ENCODE measurements around the gene FRMD1.
A peak's percentile ranks its signal among the peaks of the same experiment; 100 is the strongest.

The FRMD1 gene

DNA sequence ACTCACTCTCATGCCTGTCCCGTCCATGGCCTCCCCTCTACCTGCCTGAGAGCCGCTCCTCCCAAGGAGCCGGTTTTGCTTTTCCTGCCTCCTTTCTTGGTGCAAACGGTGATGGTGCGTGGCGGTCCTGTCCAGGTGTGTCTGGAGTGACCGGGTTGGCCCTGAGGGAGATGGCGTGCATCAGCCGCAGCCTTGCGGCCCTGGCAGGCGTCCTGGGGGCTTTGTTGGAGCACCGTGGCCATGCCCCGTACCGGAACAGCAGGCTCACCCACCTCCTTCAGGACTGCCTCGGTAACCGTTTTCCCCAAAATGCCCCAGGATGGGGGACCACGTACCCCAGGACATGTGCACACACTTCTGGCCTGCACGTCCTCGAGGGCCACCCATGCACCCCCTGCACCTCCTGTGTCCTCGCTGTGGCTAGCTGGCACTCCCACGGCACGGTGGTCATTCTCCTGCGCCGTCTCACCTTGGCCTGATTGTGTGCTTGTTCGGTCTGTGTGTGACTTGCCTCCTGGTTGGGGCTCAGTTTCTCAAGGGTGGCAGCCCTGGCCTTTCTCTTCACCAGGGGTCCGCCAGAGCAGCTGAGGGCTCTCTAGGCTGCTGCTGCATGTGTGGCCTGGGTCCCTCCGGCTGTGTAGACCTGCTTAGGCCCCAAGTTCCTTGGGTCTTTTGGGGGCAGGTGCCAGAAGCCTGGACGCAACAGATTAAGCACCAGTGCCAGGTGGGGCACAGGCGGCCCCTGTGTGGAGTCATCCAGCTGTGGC is 36.4 kb downstream of the FRMD1 start:
- no peak for DNase-seq (ENCODE audit: low spot score)

DNA sequence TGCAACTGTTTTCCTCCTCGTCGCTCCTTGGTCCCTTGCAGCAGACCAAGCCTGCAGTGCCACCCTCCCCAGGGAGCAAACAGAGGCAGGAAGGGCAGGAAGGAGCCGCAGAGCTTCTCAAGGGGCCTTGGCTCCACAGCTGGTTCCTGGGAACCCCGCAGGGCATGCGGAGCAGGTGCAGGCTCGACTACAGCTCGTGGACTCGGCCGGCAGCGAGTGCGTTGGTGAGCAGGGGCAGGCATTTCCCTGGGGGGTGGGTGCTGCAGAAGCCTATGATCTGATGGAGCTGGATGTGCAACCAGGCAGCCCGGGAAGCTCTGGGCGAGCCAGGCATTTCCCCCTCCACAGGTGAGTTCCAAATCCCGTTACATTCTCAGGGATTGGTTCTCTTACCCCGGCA is 37.1 kb downstream of the FRMD1 start:
- no peak for DNase-seq (ENCODE audit: low spot score)

DNA sequence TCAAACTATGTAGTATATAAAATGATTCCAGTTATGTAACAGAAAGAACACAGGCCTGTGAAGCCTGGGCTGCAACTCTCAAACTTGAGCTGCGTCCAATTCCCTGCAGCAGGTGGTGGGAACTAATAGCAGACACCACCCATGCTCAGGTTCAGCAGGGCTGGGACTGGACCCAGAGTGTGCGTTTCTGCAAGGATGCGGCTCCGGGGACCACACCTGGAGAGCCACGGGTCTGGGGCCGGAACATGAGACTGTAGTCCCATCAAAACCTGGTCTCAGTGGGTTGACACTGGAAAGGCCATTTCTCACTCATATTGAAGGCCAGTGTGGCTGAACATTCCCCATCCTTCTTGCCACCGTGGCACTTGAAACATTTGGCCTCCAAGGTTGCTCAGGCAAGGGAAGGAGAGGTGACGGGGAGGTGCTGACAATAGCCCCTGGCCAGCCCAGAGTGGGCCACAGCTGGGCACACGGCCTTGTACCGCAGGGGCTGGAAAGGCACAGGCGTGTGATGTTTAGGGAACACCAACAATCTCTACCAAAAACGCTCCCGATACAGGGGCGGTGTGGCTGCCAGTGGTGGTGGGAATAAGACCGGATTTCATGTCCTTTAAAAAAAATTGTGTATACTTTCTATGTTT is 38.0 kb downstream of the FRMD1 start:
- no peak for DNase-seq (ENCODE audit: low spot score)

DNA sequence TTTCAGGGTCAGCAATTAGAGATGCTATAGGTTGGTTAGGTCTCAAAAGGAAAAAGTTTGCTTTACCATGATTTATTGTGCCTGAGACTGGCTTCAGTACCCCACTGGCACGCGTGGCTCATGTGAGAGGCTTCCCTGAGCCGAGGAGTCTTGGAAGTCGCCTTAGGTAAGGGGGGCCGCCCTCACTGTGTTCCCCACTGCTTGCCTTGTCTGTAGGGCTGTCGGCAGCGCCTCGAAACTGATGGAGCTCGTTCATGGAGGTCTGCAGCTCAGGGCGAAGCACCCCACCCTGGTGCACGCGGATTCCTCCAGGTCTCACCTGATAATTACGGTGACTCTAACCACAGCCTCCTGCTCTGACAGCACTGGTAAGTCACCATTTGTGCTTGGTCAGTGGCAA is 39.2 kb downstream of the FRMD1 start:
- DNase-seq (ENCODE audit: low spot score), result no peak

DNA sequence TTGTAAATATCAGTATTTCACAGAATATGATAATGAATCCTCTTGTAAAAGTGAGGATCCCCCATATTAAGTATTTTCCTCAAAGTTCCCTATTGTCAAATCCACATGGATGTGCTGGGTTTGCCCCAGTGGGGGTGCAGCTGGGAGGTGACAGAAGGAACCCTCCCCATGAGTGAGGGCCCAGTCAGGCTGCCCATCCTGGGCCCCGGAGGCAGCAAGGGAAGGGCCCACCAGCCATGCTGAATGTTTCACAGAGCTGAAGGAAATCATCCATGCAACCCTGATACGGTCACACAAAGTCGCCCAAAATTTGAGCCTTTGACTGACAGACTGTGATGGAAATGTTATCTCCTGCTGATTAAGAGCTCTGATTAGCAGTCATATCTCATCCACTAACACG is 39.7 kb downstream of the FRMD1 start:
- no peak for DNase-seq (ENCODE audit: low spot score)

DNA sequence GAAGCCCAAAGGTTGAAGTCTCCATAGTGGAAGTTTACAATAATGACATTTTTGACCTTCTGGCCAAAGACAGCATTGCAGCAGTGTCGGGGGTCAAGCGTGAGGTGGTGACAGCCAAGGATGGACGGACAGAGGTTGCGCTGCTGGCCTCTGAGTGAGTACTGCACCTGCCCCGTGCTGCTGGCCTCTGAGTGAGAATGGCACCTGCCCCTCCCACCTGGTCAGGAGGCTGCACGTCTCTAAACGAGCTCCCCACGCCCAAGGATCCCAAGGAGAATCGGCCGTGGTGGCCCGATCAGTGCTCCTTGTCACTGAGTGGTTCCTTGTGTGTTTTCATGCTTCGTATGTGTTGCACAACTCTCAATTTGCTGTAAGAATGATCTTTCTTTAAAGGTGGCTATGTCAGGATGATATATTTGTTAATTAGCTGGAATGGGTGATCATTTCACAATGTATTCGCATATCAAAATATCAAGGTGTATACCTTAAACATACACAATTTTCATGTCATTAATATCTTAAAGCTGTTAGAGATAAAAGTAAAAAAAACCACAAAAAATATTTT is 40.4 kb downstream of the FRMD1 start:
- DNase-seq (ENCODE audit: low spot score), result no peak

DNA sequence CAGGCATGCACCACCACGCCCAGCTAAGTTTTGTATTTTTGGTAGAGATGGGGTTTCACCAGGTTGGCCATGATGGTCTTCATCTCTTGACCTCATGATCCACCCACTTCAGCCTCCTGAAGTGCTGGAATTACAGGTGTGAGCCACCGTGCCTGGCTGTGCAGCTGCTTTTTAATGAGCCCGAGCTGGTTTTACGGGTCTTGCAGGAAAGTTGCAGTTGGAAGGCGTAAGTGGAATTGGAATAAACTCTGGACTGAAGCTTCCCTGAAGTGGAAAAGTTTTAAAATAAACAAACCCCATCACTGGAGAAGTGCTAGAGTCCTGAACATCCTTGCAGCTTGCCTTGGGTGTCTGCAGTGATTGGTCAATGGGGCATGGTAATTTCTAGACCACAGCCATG is 41.2 kb downstream of the FRMD1 start:
- DNase-seq (ENCODE audit: low spot score), result no peak

DNA sequence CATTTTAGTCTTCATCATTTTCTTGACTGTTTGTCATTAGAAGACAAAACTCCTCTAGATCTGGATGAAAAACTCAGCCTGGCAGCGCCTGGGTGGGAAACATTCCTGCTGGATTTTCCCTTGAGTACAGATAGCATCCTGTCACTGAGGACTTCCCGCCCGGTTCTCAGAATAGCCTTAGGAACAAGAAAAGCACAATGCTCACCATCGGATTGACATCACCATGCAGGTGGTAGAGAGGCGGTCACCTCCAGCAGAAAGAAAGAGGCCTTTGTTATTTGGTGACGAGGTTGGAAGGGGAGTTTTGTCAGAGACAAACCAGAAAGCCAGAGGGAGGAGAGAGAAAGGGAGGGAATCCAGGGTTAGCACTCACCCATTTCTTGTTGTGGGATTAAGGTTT is 41.8 kb downstream of the FRMD1 start:
- DNase-seq (ENCODE audit: low spot score), result no peak

DNA sequence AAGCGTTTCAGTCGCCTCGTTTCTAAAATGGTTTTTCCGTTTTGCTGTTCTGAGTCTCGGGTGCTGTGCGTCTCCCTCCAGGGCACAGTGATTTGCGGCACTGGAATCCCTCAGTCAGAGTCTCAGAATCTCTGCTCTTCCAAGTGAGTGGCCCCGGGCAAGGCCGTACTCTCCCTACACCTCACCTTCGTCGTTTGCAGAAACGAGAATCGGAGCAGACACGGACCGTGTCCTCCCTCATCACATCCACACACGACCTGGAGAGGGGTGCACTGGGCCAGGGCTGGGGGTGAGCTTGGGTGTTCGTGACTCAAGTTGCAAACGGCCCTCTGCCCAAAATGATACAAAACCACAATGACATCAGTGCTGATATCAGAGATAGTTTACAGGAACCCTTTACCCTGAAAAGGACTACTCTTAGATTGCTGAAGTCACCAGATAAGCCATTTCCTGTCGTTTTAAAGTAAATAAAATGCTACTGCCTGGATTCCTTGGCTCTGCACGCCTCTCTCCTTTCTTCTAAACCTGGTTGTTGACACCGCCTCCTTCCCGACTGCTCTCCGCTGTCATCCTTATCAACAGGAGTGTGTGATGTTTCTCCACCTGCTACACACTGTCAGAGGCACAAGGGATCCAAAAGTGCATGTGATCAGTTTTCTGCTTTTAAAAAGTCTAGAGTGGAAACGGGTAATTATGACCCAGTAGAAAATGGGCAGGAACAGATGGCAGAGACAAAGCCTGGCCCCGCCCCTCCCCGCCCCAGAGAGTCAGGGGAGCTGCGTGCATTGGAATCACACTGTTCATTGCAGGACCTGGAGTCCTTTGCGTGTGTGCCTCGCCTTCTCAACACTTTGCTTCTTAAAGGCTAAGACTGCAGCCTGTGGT is 43.1 kb downstream of the FRMD1 start:
- DNase-seq (ENCODE audit: low spot score), result peak; percentile 37

DNA sequence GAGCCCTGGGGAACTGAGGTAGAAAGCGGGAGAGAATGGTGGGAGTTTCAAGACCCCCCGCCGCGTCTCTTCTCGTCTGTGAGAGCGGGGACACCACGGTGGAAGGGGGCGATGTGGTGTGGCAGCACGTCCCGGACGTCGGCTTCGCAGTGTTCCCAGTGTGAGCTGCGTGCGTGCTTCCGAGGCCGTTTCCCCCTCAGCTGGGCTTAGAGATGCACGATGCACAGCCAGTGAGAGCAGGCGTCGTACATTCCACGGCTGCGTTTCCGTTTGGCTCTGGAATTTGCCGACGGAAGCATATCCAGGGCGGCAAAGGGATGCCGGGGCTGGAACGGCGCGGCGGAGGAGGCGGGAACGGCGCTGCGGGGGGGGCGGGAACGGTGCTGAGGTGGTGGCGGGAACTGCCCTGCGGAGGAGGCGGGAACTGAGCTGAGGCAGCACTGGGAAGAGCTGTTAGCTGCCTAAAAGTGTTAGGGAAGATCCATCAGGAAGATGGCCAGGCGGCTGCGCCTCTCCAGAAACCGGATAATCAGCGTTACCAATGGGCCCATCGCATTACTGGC is 43.8 kb downstream of the FRMD1 start:
- peak; percentile 82 for DNase-seq (ENCODE audit: low spot score)

DNA sequence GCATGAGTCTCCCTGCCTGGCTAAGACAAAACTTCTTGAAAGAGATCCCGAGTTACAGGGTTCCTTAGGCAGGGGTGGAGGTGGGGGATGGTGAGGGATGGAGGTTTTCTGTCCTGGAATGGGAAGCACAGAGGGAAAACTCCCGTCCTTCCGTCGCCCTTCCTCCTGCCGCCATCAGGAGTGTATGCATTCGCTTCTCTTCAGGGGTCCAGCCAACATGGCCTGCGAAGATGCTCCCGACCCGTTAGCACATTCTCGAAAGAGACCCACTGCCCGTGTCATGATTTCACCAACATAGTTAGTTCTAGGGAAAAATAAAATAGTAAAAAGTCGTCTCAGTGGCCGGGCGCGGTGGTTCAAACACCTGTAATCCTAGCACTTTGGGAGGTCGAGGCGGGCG is 44.5 kb downstream of the FRMD1 start:
- no peak for DNase-seq (ENCODE audit: low spot score)

DNA sequence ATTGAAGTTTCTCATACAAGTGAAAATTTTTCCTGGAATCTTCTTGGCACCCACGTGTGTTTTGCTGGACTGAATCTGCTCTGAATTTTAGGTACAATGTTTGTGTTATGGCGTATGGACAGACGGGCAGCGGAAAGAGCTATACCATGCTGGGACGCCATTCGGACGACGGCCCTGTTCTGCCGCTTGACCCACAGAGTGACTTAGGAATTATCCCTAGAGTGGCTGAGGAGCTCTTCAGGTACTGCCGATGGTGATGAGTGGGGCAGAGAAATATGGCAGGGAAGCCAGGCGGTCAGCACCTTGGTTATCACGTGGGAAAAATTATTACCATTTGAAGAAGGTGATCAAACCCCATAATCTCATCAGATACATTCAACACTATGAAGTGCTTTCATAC is 45.2 kb downstream of the FRMD1 start:
- no peak for DNase-seq (ENCODE audit: low spot score)

DNA sequence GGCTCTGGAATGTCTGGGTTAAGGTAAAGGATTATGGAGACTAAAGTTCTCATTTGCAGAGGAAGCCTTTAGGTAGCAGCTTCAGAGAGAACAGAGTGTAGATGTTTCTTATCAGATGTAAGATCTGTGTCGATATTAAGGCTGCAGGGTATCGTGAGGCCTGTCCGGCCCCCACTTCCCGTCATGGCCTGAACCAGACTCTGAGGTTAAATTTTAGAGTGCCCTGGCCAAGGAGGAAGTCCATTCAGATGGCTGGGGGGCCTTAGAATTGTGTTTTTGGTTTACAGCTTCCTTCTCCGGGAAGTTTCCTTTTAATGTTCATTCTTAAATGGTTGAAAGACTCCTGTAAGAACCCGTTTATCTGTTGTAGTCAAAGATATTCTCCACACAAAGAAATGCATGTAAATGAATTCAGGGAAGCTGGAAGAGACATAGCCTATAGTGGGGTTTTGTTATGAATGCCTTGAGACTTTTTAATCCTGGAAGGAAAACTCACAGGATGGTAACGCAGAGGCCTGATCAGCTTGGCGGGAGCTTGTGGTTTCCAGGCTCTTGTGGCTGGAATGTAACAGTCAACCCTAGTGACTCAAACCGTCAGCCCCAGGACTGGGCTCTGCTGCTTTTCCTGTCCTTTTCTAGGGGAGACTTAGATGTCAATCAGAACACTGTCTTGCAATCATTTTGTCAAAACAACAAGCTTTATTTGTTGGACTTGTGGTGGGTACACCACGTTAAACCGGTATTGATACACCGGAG is 46.8 kb downstream of the FRMD1 start:
- DNase-seq (ENCODE audit: low spot score), result no peak

DNA sequence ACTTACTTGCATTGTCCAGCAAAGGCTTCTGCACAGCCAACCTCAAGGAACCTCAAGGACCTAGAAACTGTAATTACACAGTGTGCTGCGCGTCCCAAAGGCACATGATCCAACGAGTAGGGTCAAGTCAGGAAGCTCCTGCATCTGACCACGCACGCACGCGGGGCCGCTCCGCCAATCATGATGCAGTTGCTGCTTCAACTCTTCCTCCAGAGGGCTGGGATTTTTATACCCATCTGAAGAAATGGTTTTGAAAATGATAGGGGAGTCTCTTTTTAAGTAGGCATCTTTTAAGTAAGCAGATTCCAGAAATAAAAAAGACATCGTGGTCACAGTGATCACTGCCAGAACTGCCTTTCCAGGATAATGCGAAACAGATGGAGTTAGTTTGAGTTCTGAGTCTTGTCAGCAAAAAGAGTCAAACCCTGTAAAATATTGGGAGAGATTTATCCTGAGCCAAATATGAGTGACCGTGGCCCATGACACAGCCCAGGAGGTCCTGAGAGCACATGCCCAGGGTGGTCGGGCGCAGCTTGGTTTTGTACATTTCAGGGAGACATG is 47.5 kb downstream of the FRMD1 start:
- no peak for DNase-seq (ENCODE audit: low spot score)

DNA sequence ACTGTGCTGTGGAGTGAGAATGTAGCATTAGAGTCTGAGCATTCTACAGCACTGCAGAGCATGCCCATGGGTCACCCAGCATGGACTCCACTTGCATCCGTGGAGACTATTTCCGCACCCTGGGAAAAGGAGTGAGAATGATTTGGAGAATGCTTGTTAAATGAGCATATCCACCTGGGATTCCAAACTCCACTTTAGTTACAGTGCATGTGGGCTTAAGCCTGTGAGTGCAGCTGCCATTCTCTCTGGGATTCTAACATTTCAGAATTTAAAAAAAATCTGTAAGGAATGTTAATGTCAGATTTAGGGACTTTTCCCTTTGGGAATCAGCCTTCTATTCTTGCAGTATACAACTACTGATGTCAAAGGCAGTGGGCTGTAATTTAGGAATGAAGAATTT is 48.1 kb downstream of the FRMD1 start:
- DNase-seq (ENCODE audit: low spot score), result no peak

DNA sequence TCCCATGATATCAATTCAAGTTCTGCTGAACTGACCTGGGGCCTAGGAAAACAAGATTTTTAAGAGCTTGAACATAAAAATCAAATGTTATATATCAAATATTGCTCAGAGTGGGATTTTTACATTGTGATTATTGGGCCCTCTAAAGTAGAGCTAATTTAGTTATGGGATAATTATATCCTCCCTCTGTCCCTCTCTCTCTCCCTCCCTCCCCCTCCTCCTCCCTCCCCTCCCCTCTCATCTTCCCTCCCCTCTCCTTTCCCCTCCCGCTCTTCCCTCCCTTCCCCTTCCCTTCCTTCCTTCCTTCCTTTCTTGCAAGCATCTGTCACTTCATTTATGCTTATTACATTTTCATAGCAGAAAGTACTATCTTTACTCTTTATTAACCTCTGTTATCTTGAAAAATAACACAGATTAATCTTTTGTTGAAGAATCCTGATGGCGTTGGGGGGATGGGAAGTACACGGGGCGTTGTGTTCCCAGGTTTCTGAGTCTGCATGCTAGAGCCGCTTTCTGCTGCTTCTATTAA is 48.7 kb downstream of the FRMD1 start:
- no peak for DNase-seq (ENCODE audit: low spot score)

DNA sequence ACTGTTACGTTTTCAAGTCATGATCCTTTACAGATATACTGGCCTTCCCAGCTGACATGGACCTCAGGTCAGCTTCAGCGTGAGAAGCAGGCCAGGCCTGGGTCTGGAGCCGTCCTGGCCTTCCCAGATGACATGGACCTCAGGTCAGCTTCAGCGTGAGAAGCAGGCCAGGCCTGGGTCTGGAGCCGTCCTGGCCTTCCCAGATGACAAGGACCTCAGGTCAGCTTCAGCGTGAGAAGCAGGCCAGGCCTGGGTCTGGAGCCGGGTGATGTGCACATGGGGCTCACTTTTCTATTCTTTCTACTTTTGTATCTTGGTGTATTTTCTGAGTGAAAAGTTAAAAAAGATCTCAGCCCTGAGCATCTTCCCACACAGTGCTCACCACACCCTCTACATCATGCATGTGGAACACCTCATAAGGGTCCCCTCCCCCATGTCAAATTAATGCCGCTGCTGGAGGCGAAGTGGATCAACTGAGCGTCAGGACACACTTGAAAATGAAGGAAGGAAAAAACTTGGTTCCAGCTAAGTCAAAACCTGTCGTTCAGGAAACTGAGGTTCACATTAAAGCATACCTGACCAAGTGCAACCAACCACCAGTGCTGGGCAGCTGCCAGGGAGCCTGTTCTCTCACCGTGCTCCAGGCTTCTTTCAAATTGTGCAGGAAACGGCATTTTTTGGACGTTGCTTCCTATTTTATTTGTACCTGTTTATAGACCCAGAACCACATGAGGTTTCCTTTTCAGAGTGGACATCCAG is 49.4 kb downstream of the FRMD1 start:
- no peak for DNase-seq (ENCODE audit: low spot score)

DNA sequence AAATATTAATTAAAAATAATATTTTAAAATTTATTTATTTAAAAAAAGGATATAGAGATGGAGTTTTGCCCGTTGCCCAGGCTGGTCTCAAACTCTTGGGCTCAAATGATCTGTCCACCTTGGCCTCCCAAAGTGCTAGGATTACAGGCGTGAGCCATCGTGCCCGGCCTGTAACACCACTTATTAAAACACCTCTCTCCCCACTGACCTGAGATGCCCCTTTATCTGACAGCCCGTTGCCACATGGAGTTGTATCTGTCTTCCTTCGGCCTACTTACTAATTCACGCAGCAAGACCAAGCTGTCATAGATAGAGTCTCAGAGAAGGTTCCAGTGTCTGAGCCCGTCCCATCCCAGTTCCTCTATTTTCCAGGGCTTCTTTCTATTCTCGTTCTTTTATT is 50.8 kb downstream of the FRMD1 start:
- no peak for DNase-seq (ENCODE audit: low spot score)

DNA sequence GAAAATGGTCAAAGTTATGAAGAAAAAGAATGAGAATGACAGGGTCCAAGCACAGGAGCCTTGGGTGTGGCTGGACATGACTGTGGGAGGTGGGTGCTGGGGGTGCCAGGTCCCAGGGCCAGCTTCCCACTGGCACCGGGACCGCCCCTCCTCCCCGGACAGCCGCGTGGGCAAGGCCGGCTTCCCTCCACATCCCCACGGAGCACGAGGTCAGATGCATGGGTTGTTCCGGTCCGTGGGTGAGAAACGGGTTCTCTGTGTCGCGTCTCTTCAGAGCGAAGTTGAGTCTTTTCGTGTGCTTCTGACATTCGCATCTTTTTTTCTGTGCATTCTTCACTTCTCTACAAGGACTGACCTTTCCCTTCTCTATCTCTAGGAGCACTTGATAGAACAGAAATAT is 51.5 kb downstream of the FRMD1 start:
- no peak for DNase-seq (ENCODE audit: low spot score)

DNA sequence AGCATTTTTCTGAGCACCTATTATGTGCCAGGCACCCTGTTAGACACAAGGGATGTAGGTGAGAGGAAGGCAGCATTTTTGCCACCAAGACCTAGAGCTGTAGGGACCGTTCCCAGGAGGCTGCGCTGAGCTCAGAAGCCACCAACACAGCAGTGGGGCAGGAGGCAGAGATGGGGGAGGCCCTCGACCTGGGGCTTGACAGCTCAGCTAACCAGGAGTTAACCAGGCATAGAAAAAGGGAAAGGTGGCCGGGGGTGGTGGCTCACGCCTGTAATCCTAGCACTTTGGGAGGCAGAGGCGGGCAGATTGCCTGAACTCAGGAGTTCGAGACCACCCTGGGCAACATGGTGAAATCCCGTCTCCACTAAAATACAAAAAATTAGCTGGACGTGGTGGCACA is 52.1 kb downstream of the FRMD1 start:
- no peak for DNase-seq (ENCODE audit: low spot score)
